Peyer's patch (tissue), 4 donors: Measurements from ENCODE around the gene NPEPL1.

ENCODE experiments used
- CTCF ChIP-seq, 6 experiments: fragments of 450-650 bp in 4 of 6; fragments of 200-600 bp in 2 of 6; sonication (generic) in 1 of 6; IDR thresholded peaks; one replicate each; pipeline ENCODE4 v1.5.1; 2017 to 2019; ENCODE audit warnings: antibody characterized with exemption in 6 of 6, mild to moderate bottlenecking in 3 of 6, moderate library complexity in 1 of 6
- POLR2A ChIP-seq, 2 donors: fragments of 450-650 bp; IDR thresholded peaks; one replicate each; pipeline ENCODE4 v1.5.1; 2017; ENCODE audit warnings: antibody characterized with exemption in 2 of 2, mild to moderate bottlenecking in 2 of 2, moderate library complexity in 2 of 2

GRCh38 chr20:58754584-58754983 lies 62.0 kb downstream of the NPEPL1 start:
- no peak for TF ChIP-seq CTCF (IDR thresholded peaks at IDR 0.05)
- no peak for TF ChIP-seq POLR2A (IDR thresholded peaks at IDR 0.05)
